Activated CD4-positive, alpha-beta T cell treated with anti-CD3 and anti-CD28 coated beads, Interleukin-2, amount 10 ng/mL, durations not matched to agents 24 days and 14 days (primary cell): ENCODE measurements around the gene ABCC1. TPM values are rescaled to one million over a fixed set of nuclear protein-coding genes. Genes with fewer than 3 reads are reported as not detected.

Experiments
- DNase-seq: peaks from one replicate; pipeline ENCODE4 v3.0.0; 2022
- H3K27ac Mint-ChIP-seq: one replicate; pipeline ENCODE4 v1.8.0; 2022; ENCODE audit warnings: mild to moderate bottlenecking, mixed read lengths
- H3K27me3 Mint-ChIP-seq: one replicate; pipeline ENCODE4 v1.8.0; 2022; ENCODE audit warnings: mixed read lengths
- H3K36me3 Mint-ChIP-seq: one replicate; pipeline ENCODE4 v1.8.0; 2022; ENCODE audit warnings: low read depth, mild to moderate bottlenecking, mixed read lengths
- H3K4me1 Mint-ChIP-seq: one replicate; pipeline ENCODE4 v1.8.0; 2021; ENCODE audit warnings: mixed read lengths
- H3K4me3 Mint-ChIP-seq: one replicate; pipeline ENCODE4 v1.8.0; 2022; ENCODE audit warnings: mild to moderate bottlenecking, moderate library complexity, mixed read lengths
- H3K9me3 Mint-ChIP-seq: one replicate; pipeline ENCODE4 v1.8.0; 2021; ENCODE audit warnings: mixed read lengths
- intact Hi-C: fragments of 100-400 bp; cut with micrococcal nuclease; formaldehyde crosslinking; loops from one replicate; pipeline ENCODE4 v1.15.1; 2023
- total RNA-seq: library from RNA; stranded (reverse); gene quantifications from 2 replicates; pipeline ENCODE4 v1.2.3, GENCODE V29; 2022

Gene ABCC1
- total RNA-seq, 1 donor from 2014 or later = 92.2 TPM

DNA sequence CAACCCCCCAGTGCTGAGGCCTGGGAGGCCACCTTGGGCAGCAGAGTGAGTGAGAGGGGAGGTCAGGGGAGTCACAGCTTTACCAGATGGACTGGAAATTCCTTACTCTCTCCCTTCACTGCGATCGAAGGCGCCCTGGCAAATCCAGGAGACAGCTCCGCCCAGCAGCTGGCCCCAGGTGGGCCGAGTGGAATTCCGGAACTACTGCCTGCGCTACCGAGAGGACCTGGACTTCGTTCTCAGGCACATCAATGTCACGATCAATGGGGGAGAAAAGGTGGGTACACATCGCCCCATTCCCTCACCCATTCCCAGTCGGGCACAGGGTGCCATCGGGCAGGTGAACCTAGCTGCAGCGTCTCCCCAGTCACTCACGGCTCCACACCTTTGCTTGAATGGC, 182.2 kb downstream of the ABCC1 start:
- Mint-ChIP-seq H3K9me3 (no peaks in the 10 kb centered on the region), H3K27me3 (no peaks in the 10 kb centered on the region), H3K27ac (no peak overlapping the region), H3K4me1 (peaks cover 4% of the 10 kb centered on the region), H3K36me3 (peaks cover 56% of the 10 kb centered on the region), H3K4me3 (no peak overlapping the region)
- intact Hi-C loops = no loop called here
- DNase-seq = no peak

DNA sequence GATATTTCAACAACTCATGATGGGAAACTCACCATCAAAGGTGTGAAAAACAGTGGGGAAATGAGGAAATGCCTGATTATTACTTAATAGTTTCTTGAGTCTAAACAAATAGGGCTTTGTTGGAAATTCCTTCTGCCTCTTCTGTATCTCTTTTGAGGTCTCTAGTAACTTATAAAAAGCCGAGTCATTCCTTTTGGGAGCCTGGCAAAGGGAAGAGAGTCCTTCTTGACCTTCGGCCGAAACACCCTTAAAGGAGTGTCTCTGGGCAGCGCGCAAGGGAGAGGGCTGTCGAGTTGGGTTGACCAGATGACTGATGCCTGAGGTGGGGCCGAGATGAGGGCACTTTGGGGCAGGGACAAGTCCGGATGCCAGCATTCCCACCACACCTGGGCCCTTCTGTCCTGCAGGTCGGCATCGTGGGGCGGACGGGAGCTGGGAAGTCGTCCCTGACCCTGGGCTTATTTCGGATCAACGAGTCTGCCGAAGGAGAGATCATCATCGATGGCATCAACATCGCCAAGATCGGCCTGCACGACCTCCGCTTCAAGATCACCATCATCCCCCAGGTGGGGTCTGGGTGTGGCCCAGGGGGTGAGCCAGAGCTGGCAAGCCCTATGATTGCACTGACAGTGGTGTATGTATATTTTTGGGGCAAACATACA, 184.7 kb downstream of the ABCC1 start:
- intact Hi-C loops = no loop called here
- peaks cover 58% of the 10 kb centered on the region for H3K36me3 Mint-ChIP-seq
- no peaks in the 10 kb centered on the region for H3K27me3 Mint-ChIP-seq
- no peak for DNase-seq
- no peak overlapping the region for H3K4me3 Mint-ChIP-seq
- H3K27ac Mint-ChIP-seq = no peak overlapping the region
- no peaks in the 10 kb centered on the region for H3K9me3 Mint-ChIP-seq
- H3K4me1 Mint-ChIP-seq = no peaks in the 10 kb centered on the region

DNA sequence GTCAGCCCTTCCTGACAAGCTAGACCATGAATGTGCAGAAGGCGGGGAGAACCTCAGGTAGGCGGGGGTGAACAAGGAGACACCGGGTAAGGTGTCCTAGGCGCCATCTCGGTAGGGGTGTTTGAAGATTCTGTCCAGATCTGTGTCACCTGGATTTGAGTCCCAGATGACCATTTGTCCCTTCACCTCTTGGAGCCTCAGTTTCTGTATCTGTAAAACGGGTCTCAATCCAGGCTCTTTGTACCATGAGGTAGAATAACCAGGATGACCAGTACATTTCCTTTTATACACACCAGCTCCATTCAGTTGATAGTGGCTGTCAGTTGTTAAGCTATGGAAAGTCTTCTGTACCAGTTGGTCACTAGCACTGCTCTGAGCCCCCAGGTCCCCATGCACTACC, 187.2 kb downstream of the ABCC1 start:
- H3K27ac Mint-ChIP-seq = no peak overlapping the region
- no peaks in the 10 kb centered on the region for H3K9me3 Mint-ChIP-seq
- no peak for DNase-seq
- no peak overlapping the region for H3K4me3 Mint-ChIP-seq
- H3K27me3 Mint-ChIP-seq = no peaks in the 10 kb centered on the region
- H3K36me3 Mint-ChIP-seq = peaks cover 65% of the 10 kb centered on the region
- intact Hi-C loops = no loop called here
- no peaks in the 10 kb centered on the region for H3K4me1 Mint-ChIP-seq

DNA sequence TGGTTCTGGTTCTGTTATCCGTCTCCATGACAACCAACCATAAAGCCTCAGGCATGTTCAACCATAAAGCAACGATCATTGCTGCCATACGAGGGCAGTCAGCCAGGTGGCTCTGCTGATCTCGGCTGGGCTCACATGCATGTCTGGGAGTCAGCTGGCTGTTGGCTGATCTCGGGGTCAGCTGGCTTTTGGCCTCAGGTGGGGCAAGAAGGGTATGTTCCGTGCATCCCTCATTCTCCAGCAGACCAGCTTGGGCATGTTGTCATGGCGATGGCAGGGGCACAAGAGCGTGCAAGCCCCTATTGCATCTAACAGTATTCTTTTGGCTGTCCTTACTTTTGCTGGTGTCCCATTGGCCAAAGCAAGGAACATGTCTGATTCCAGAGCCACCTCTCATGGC, 187.7 kb downstream of the ABCC1 start:
- Mint-ChIP-seq H3K4me3 (no peak overlapping the region), H3K4me1 (no peaks in the 10 kb centered on the region), H3K27ac (no peak overlapping the region), H3K9me3 (no peaks in the 10 kb centered on the region), H3K36me3 (peaks cover 63% of the 10 kb centered on the region), H3K27me3 (no peaks in the 10 kb centered on the region)
- DNase-seq = no peak
- intact Hi-C loops = no loop called here

DNA sequence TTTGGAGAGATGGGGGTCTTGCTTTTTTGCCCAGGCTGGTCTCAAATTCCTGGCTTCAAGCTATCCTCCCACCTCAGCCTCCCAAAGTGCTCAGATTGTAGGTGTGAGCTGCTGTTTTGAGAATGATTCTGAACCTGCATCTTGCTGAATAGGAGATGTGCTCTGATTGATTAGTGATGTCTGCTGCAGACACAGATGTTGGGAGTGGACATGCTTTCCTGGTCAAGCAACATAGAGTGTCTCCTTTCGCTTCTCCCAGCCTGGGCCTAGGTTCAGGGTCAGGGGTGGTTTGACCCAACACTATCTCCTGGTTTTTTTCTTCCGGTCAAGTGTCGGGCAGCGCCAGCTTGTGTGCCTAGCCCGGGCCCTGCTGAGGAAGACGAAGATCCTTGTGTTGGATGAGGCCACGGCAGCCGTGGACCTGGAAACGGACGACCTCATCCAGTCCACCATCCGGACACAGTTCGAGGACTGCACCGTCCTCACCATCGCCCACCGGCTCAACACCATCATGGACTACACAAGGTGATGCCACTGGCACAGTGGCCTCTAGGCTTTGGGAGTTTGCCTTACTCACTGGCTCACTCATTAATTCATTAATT, 188.7 kb downstream of the ABCC1 start:
- no peaks in the 10 kb centered on the region for H3K9me3 Mint-ChIP-seq
- no peak for DNase-seq
- no peak overlapping the region for H3K4me3 Mint-ChIP-seq
- intact Hi-C loops = no loop called here
- no peak overlapping the region for H3K27ac Mint-ChIP-seq
- H3K4me1 Mint-ChIP-seq = peaks cover 4% of the 10 kb centered on the region
- H3K36me3 Mint-ChIP-seq = peaks cover 66% of the 10 kb centered on the region
- H3K27me3 Mint-ChIP-seq = no peaks in the 10 kb centered on the region

DNA sequence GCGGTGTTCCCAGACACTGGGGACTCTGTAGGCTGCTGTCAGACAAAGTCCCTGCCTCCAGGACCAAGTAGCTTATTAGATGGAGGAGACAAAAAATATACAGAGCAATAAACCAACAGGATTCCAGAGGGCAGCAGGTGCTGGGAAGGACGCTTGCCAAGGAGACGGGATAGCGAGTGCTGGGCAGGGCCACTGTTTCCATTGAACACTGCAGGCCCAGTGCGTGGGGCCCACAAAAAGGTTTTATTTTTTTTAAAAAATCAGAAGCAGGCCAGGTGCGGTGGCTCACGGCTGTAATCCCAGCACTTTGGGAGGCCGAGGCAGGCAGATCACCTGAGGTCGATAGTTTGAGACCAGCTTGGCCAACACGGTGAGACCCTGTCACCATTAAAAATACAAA, 189.6 kb downstream of the ABCC1 start:
- Mint-ChIP-seq H3K9me3 (no peaks in the 10 kb centered on the region), H3K27me3 (no peaks in the 10 kb centered on the region), H3K4me3 (no peak overlapping the region), H3K4me1 (peaks cover 4% of the 10 kb centered on the region), H3K36me3 (peaks cover 64% of the 10 kb centered on the region), H3K27ac (no peak overlapping the region)
- no peak for DNase-seq
- intact Hi-C loops = no loop called here

GRCh38 chr16:16139806-16140205, 190.4 kb downstream of the ABCC1 start:
- Mint-ChIP-seq H3K27ac (no peak overlapping the region), H3K36me3 (peaks cover 66% of the 10 kb centered on the region), H3K27me3 (no peaks in the 10 kb centered on the region), H3K4me3 (no peak overlapping the region), H3K9me3 (no peaks in the 10 kb centered on the region), H3K4me1 (peaks cover 4% of the 10 kb centered on the region)
- no peak for DNase-seq
- intact Hi-C loops = no loop called here

DNA sequence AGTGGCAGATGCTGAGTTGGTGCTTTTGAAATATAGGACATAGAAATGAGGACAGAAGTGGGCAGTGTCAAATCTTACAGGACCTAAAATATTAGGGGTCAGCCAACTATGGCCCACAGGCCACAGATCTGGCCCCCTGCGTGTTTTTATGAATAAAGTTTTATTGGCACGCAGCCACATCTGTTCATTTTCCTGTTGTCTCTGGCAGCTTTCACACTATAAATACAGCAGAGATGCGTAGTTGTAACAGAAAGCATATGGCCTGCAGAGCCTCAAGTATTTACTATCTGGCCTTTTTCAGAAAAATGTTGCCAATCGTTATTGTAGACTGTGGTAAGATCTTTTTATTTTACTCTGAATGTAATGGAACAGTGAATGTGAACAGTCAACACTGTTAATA, 191.1 kb downstream of the ABCC1 start:
- intact Hi-C loops = no loop called here
- Mint-ChIP-seq H3K4me3 (no peak overlapping the region), H3K27me3 (no peaks in the 10 kb centered on the region), H3K4me1 (peaks cover 4% of the 10 kb centered on the region), H3K27ac (no peak overlapping the region), H3K36me3 (peaks cover 66% of the 10 kb centered on the region), H3K9me3 (no peaks in the 10 kb centered on the region)
- DNase-seq = no peak

DNA sequence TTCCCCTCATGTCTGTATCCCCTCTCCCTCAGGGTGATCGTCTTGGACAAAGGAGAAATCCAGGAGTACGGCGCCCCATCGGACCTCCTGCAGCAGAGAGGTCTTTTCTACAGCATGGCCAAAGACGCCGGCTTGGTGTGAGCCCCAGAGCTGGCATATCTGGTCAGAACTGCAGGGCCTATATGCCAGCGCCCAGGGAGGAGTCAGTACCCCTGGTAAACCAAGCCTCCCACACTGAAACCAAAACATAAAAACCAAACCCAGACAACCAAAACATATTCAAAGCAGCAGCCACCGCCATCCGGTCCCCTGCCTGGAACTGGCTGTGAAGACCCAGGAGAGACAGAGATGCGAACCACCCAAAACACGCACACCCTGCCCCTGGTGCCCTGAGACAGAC, 191.7 kb downstream of the ABCC1 start:
- no peaks in the 10 kb centered on the region for H3K27me3 Mint-ChIP-seq
- no peaks in the 10 kb centered on the region for H3K9me3 Mint-ChIP-seq
- DNase-seq = no peak
- H3K4me3 Mint-ChIP-seq = no peak overlapping the region
- no peak overlapping the region for H3K27ac Mint-ChIP-seq
- H3K4me1 Mint-ChIP-seq = peaks cover 4% of the 10 kb centered on the region
- intact Hi-C loops = no loop called here
- H3K36me3 Mint-ChIP-seq = peaks cover 60% of the 10 kb centered on the region

- H3K27ac Mint-ChIP-seq = no peak overlapping the region
- no peaks in the 10 kb centered on the region for H3K27me3 Mint-ChIP-seq
- H3K4me3 Mint-ChIP-seq = no peak overlapping the region
- no peak for DNase-seq
- H3K36me3 Mint-ChIP-seq = peaks cover 54% of the 10 kb centered on the region
- H3K9me3 Mint-ChIP-seq = no peaks in the 10 kb centered on the region
- peaks cover 4% of the 10 kb centered on the region for H3K4me1 Mint-ChIP-seq
- intact Hi-C loops = no loop called here
These were observed 192.5 kb downstream of the ABCC1 start for GRCh38 chr16:16141784-16142396.

DNA sequence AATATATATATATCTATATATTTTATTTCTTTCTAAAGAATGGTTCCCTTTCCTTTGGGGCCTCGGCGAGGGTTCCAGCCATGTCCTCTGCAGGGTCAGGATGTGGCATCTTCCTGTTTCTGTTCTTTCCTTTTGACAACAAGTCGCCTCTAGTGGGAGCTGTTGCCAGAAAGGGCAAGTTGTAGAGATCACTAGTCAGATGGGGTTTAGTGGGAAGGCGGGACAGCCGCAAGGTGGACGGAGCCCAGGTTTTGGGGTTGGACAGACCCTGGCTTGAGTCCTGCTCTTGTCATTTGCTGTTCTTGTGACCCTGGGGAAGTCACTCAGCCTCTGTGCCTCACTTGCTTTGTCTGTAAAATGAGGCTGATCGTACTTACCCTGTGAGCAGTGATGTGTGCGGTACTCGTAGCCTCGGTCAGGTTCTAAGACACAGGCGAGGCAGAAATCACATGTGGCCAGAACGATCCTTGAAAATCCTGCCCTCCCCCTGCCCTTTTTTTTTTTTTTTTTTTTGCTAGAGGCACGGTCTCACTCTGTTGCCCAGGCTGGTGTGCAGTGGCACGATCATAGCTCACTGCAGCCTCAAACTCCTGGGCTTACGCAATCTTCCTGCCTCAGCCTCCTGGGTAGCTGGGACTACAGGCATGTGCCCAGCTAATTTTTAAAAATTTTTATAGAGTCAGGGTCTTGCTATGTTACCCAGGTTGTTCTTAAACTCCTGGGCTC, 193.8 kb downstream of the ABCC1 start:
- H3K9me3 Mint-ChIP-seq = no peaks in the 10 kb centered on the region
- no peaks in the 10 kb centered on the region for H3K27me3 Mint-ChIP-seq
- H3K36me3 Mint-ChIP-seq = peaks cover 49% of the 10 kb centered on the region
- intact Hi-C loops = no loop called here
- peak; percentile 75 for DNase-seq
- no peak overlapping the region for H3K4me3 Mint-ChIP-seq
- H3K27ac Mint-ChIP-seq = peak overlapping the region; percentile 25
- peaks cover 4% of the 10 kb centered on the region for H3K4me1 Mint-ChIP-seq

DNA sequence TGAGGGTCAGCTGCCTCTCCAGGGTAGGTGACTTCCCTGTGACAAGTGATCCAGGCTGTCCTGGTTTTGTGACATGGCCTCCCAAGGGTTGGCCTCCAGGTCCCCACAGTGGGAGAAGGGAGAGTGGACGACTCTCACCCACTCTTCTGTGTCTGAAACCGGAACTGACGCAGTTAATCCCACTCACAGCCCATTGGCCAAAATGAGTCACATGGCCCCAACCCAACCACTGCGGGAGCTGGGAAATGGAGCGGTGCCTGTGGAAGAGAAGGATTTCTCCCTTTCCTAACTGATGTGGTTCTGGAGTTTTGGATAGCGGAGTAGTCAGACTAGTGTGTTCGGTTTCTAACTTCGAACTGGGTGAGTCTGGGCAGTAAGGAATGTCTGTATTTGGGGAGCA, 194.5 kb downstream of the ABCC1 start:
- Mint-ChIP-seq H3K4me3 (no peak overlapping the region), H3K9me3 (no peaks in the 10 kb centered on the region), H3K4me1 (peaks cover 4% of the 10 kb centered on the region), H3K27me3 (no peaks in the 10 kb centered on the region), H3K36me3 (peaks cover 43% of the 10 kb centered on the region), H3K27ac (no peak overlapping the region)
- DNase-seq = no peak
- intact Hi-C loops = no loop called here

- Mint-ChIP-seq H3K4me3 (no peak overlapping the region), H3K27me3 (no peaks in the 10 kb centered on the region), H3K36me3 (peaks cover 42% of the 10 kb centered on the region), H3K4me1 (peaks cover 4% of the 10 kb centered on the region), H3K27ac (no peak overlapping the region), H3K9me3 (no peaks in the 10 kb centered on the region)
- intact Hi-C loops = no loop called here
- no peak for DNase-seq
These were observed 195.0 kb downstream of the ABCC1 start for GRCh38 chr16:16144416-16144815.

DNA sequence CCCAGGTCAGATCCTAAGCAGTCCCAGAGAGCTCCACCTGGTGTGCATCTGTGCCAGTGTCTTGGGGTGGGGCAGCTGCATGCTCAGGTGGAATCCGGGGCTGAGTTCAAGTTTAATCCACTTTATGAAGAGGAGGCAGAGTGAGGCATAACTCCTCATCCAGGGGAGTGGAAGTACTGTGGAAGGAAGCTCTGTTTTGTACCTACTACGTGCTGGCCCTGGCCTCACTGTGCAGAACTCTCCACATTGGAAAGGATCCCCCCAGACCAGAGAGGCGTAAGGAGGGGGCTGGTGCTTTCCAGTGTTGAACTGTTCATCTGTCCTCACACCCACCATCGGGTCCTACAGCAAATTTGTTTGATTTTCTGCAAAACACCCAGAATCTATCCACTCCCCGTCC, 195.9 kb downstream of the ABCC1 start:
- H3K4me1 Mint-ChIP-seq = peaks cover 4% of the 10 kb centered on the region
- no peak overlapping the region for H3K4me3 Mint-ChIP-seq
- no peak overlapping the region for H3K27ac Mint-ChIP-seq
- no peak for DNase-seq
- intact Hi-C loops = no loop called here
- H3K27me3 Mint-ChIP-seq = no peaks in the 10 kb centered on the region
- H3K36me3 Mint-ChIP-seq = peaks cover 35% of the 10 kb centered on the region
- H3K9me3 Mint-ChIP-seq = no peaks in the 10 kb centered on the region
